Psoas muscle (tissue), 8 donors: ENCODE measurements around the gene SLCO3A1. TPM values are rescaled to one million over a fixed set of nuclear protein-coding genes. Genes with fewer than 3 reads are reported as not detected.

Experiments used
- ATAC-seq, 4 donors: fragments of 200-7000 bp; cut with Tn5 transposase; one replicate each; pipeline ENCODE4 v1.9.1; 2020; ENCODE audit warnings: moderate library complexity in 3 of 4, mild to moderate bottlenecking in 2 of 4
- DNase-seq, 2 donors: peaks; one replicate each; pipeline ENCODE4 v3.0.0-alpha.2; 2020
- H3K27ac ChIP-seq: fragments of 200-600 bp; one replicate; pipeline ENCODE4 v1.8.0; 2022
- H3K27me3 ChIP-seq, 3 donors: fragments of 200-600 bp in 1 of 3; one replicate each; pipeline versions ENCODE4 v1.6.1 to v1.8.0; 2013 to 2022; ENCODE audit warnings: low read length in 2 of 3, mild to moderate bottlenecking in 2 of 3, moderate library complexity in 1 of 3; ENCODE audit not compliant: insufficient read depth in 3 of 3
- H3K36me3 ChIP-seq, 2 donors: fragments of 200-600 bp in 1 of 2; one replicate each; pipeline versions ENCODE4 v1.6.1 to v1.8.0; 2013 to 2022; ENCODE audit warnings: low read depth in 1 of 2, mild to moderate bottlenecking in 1 of 2, moderate library complexity in 1 of 2; ENCODE audit not compliant: insufficient read depth in 1 of 2
- H3K4me1 ChIP-seq: fragments of 200-600 bp; one replicate; pipeline ENCODE4 v1.8.0; 2022
- H3K4me3 ChIP-seq: fragments of 200-600 bp; one replicate; pipeline ENCODE4 v1.8.0; 2022; ENCODE audit warnings: mild to moderate bottlenecking
- H3K9me3 ChIP-seq: fragments of 200-600 bp; one replicate; pipeline ENCODE4 v1.8.0; 2022
- CTCF ChIP-seq: fragments of 200-600 bp; IDR thresholded peaks from one replicate; pipeline ENCODE4 v1.8.0; 2022; ENCODE audit warnings: antibody characterized with exemption
- WGBS, 3 donors: extraction: QIAGEN DNeasy Blood & Tissue Kit; methylation state at CpG; one replicate each; pipeline versions ENCODE4 v1.1.6 to v1.1.7; 2013; 5-methylcytosine and 5-hydroxymethylcytosine counted together
- intact Hi-C, 2 donors: fragments of 100-400 bp; cut with DNase I; formaldehyde crosslinking; loops; one replicate each; pipeline versions ENCODE4 v1.11.0 to v1.14.2; 2022
- polyA plus RNA-seq, 3 donors: library from polyadenylated mRNA; stranded (reverse); fragments of 200-250 nt; gene quantifications; one replicate each; pipeline ENCODE4 v1.2.3, GENCODE V29; 2013
- total RNA-seq, 4 donors: library from RNA; stranded (reverse); fragmentation: NEBNext Ultra II Directional in 2 of 4; extraction: Animal tissue kit (Norgen Biotek cat#: 25700) in 2 of 4; gene quantifications; one replicate each; pipeline versions ENCODE4 v1.2.1 to v1.2.4, GENCODE V29; 2021 to 2023
- donor health status: healthy with polysubstance abuse.
- donor health status: DM: no; HTN: no; CAD: no; lungs with moderate emphysema.
- donor health status: Bipolar disorder and iron deficiency.
- donor health status: healthy.
- donor health status: DM: yes; HTN: yes; CAD: no.
- donor health status: DM: no; HTN: no; CAD: no.
- donor health status: DM: no; HTN: no; CAD: no.
- donor health status: DM: yes; HTN: yes; CAD: no.

The SLCO3A1 gene
- total and polyA plus RNA-seq, 7 donors: 3.5 to 10.3 (median 9.4) TPM

- no peak for TF ChIP-seq CTCF
- ATAC-seq: no peak
- no peak for DNase-seq
- H3K27ac ChIP-seq: no peak overlapping the region
- WGBS, 3 donors: 90 to 91% (median 90%) methylated on average over 10 of the region's 10 CpGs
- H3K9me3 ChIP-seq: no peaks in the 10 kb centered on the region
- H3K4me1 ChIP-seq: no peaks in the 10 kb centered on the region
- no peaks in the 10 kb centered on the region for H3K36me3 ChIP-seq
- intact Hi-C loops: no loop called here
- no peaks in the 10 kb centered on the region for H3K27me3 ChIP-seq
- no peak overlapping the region for H3K4me3 ChIP-seq
These were observed 190.8 kb downstream of the SLCO3A1 start for GRCh38 chr15:92044203-92044909.

GRCh38 chr15:92047900-92048299 lies 194.4 kb downstream of the SLCO3A1 start:
- ATAC-seq: no peak
- Histone ChIP-seq H3K9me3 (no peaks in the 10 kb centered on the region), H3K27me3 (no peaks in the 10 kb centered on the region), H3K27ac (no peak overlapping the region), H3K4me1 (no peaks in the 10 kb centered on the region), H3K4me3 (no peak overlapping the region), H3K36me3 (no peaks in the 10 kb centered on the region)
- DNase-seq: no peak
- WGBS, 3 donors: 84 to 97% (median 85%) methylated on average over 4 of the region's 4 CpGs
- TF ChIP-seq CTCF: no peak
- intact Hi-C loops: no loop called here

- intact Hi-C loops: no loop called here
- Histone ChIP-seq H3K27me3 (no peaks in the 10 kb centered on the region), H3K27ac (no peak overlapping the region), H3K36me3 (no peaks in the 10 kb centered on the region), H3K4me1 (no peaks in the 10 kb centered on the region), H3K4me3 (no peak overlapping the region), H3K9me3 (no peaks in the 10 kb centered on the region)
- WGBS, 3 donors: 91 to 92% (median 92%) methylated on average over 7 of the region's 7 CpGs
- TF ChIP-seq CTCF: no peak
- DNase-seq: no peak
- no peak for ATAC-seq
These were observed 195.2 kb downstream of the SLCO3A1 start for GRCh38 chr15:92048739-92049138.

GRCh38 chr15:92049290-92049989 lies 195.9 kb downstream of the SLCO3A1 start:
- Histone ChIP-seq H3K9me3 (no peaks in the 10 kb centered on the region), H3K27ac (no peak overlapping the region), H3K27me3 (no peaks in the 10 kb centered on the region), H3K36me3 (no peaks in the 10 kb centered on the region), H3K4me3 (no peak overlapping the region), H3K4me1 (no peaks in the 10 kb centered on the region)
- DNase-seq (no peak), ATAC-seq (no peak)
- WGBS, 3 donors: 63 to 72% (median 68%) methylated on average over 10 of the region's 10 CpGs
- intact Hi-C loops: no loop called here
- no peak for TF ChIP-seq CTCF
